ENCODE results near the gene CCSER1.
"Not testable (repeated sequence)": the region's sequence is repeated elsewhere in the genome, so short reads cannot be mapped to it uniquely, and the experiment has no call there.

The CCSER1 gene

GRCh38 chr4:91154041-91154440 is 1026.8 kb downstream of the CCSER1 start:
- not testable (repeated sequence) for DNase-seq (ENCODE audit: low read depth in 2 of 2)

- not testable (repeated sequence) for DNase-seq (ENCODE audit: low read depth in 2 of 2)
These were observed 1040.9 kb downstream of the CCSER1 start for GRCh38 chr4:91167864-91168653.

DNA sequence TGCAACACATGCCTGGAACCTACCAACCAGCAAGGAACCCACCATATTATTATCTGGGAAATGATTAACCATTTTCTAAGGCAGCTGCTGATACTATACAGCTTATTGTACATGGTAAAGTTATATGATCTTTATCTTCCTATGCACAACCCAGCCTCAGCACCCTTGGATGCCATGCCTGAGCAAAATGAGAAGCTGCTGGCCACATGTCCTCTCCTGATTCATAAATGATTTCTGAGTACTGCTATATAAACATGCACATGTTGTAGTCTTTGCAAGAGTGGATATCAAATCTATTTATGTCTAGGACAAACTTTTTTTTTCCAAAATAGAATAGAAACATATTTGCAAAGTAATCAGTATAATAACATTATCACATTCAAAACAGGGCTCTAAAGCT is 1043.6 kb downstream of the CCSER1 start:
- DNase-seq (ENCODE audit: low read depth in 2 of 2) = no peak

GRCh38 chr4:91171217-91171616 is 1044.0 kb downstream of the CCSER1 start:
- DNase-seq (ENCODE audit: low read depth in 2 of 2) = no peak

DNA sequence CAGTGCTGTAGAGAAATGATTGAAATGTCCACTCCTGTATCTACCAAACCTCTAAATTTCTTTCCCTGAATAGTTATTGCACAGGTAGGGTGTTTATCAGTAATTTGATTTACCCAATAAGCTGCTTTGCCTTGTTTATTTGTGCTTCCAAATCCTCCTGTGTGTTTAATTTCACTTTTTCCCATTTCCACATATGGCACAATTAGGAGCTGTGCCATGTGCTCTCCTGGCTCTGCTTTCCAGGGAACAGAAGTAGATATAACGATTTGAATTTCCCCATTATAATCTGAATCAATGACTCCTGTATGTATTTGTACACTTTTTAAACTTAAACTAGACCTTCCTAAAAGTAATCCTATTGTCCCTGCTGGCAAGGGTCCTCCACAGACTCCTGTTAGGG is 1057.9 kb downstream of the CCSER1 start:
- DNase-seq (ENCODE audit: low read depth in 2 of 2) = not testable (repeated sequence)

DNA sequence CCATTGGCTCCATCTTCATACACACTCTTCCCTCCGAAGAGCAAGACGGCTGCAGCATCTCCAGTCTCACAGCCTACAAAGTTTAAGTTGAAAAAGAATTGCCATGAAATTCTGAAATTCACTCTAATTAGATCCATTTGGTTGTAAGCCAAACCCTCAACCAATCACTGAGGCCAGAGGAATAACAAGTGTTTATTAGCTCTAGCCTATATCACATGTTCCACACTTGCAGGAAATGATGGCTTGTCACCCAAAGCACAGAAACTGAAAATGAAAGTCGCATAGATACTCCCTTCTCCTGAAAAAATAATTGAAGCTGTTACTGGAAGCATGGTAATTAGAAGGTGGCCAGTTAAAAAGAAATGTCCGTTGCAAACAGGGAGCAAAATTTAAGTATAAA is 1071.8 kb downstream of the CCSER1 start:
- no peak for DNase-seq (ENCODE audit: low read depth in 2 of 2)

- no peak for DNase-seq (ENCODE audit: low read depth in 2 of 2)
These were observed 1080.3 kb downstream of the CCSER1 start for GRCh38 chr4:91207535-91207934.

- no peak for DNase-seq (ENCODE audit: low read depth in 2 of 2)
These were observed 1085.0 kb downstream of the CCSER1 start for GRCh38 chr4:91212211-91212610.

GRCh38 chr4:91217831-91218403 is 1090.7 kb downstream of the CCSER1 start:
- DNase-seq (ENCODE audit: low read depth in 2 of 2) = not testable (repeated sequence)

DNA sequence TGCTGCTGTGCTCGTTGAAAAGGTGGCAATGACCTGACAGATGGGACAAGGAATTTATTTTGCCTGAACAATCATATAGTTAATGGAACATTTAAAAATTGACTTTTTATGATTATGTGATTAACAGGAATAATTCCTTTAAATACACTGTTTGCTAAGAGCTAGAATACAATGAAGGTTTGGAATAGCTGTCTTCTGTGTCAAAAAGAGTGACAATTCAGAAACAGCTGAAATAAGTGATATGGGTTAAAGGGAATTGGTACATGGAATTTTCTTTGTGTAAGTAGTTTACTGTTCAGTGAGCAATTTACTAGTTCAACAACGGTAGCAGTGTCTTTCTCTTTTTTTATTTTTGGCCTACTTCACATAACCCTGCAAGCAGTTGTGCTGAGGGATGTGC is 1093.1 kb downstream of the CCSER1 start:
- DNase-seq (ENCODE audit: low read depth in 2 of 2) = no peak

DNA sequence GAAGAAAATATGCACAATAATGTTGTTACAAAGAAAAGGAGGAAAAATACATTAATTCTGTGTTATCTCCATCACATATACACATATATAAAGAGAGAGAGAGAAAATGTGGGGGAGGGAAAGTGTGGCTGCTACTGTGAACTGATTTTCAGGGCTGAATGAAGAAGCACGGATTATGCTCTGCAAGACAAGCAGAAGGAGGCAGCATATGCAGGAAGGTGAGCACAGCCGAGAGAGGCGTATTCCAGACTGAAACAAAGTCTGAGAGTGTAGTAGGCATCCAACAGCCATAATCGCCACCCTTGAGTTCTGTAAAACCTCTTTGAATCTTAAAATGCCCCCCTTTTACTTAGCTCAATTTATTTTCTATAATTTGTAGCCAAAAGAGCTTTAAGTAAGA is 1094.8 kb downstream of the CCSER1 start:
- DNase-seq (ENCODE audit: low read depth in 2 of 2) = no peak

DNA sequence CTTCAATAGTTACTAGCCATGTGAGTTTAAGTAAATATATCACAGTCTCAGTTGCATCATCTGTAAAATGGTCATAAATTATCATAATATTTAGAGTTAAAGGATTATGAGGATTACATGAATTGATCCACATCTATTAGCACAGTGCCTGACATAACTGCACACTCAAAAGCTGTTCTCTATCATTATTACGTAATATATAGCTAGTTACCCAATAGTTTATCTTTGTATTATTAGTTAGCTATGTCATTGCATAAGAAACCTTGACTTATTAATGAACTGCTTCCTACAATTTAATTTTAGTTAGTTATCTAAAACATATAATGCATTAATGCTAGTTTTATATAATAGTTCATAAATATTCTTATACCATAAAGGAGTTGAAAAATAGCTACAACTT is 1099.7 kb downstream of the CCSER1 start:
- no peak for DNase-seq (ENCODE audit: low read depth in 2 of 2)

GRCh38 chr4:91228659-91229058 is 1101.5 kb downstream of the CCSER1 start:
- DNase-seq (ENCODE audit: low read depth in 2 of 2) = no peak

DNA sequence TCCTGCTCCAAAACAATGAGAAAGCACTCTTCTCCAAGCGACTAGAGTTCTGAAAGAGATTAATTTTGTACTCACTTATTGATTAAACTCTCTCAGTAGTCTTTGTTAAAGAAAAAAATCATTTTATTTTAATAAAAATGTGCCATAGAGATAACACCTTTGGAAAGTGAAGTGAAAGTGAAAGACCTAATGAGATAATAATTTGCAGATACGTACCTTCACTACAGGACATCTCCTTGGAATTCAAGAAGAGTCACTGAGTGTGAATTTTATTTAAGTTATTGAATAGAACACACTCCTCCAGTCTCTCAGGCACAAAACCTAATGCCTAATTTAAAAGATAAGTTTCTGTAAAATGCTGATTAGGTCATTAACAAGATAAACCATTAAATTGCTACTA is 1106.0 kb downstream of the CCSER1 start:
- DNase-seq (ENCODE audit: low read depth in 2 of 2) = no peak

DNA sequence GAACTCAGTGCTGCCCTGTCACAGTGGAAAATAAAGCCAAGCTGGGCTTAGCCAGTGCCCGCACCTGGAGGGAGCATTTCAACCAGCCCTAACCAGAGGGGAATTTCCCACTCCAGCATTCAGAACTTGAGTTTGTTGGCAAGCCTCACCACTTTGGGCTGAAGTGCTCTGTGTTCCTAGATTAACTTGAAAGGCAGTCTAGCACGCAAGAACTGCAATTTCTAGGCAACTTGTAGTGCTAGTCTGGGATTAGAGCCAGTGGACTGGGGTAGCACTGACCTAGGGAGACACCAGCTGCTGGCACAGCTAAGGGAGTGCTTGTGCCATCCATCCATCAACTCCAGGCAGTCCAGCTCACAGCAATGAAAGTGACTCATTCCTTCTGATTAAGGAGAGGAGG is 1115.9 kb downstream of the CCSER1 start:
- no peak for DNase-seq (ENCODE audit: low read depth in 2 of 2)

- DNase-seq (ENCODE audit: low read depth in 2 of 2) = no peak
These were observed 1128.8 kb downstream of the CCSER1 start for GRCh38 chr4:91256043-91256442.

DNA sequence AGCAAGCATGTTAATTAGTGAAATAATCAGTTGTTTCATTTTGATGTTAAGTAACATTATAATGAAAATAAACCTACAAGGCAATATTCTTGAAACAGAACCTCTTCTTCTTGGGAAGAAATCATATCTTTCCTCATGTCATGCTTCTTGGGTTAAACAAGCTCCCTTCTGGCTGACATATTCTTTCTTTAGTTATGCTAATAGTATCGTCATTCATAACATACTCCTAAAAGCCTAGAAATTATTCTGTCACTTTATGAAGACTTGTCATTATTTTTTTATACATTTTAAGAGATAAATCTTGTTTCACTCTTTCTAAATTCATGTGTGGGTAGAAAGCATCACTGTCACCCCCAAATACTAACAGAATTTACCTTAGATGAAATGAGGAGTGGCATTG is 1129.6 kb downstream of the CCSER1 start:
- no peak for DNase-seq (ENCODE audit: low read depth in 2 of 2)

GRCh38 chr4:91257721-91258120 is 1130.5 kb downstream of the CCSER1 start:
- DNase-seq (ENCODE audit: low read depth in 2 of 2) = no peak

- DNase-seq (ENCODE audit: low read depth in 2 of 2) = no peak
These were observed 1131.1 kb downstream of the CCSER1 start for GRCh38 chr4:91258326-91258725.

- no peak for DNase-seq (ENCODE audit: low read depth in 2 of 2)
These were observed 1140.3 kb downstream of the CCSER1 start for GRCh38 chr4:91267543-91267942.

DNA sequence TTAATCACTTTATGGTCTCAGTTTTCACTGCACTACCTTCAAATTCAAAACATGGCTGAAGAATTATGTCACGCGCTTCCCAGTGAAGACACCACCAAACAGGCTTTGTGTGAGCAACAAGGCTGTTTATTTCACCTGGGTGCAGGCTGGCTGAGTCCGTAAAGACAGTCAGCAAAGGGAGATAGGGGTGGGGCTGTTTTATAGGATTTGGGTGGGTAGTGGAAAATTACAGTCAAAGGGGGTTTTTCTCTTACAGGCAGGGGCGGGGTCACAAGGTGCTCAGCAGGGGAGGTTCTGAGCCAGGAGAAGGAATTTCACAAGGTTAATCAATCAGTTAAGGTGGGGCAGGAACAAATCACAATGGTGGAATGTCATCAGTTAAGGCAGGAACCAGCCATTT is 1141.3 kb downstream of the CCSER1 start:
- DNase-seq (ENCODE audit: low read depth in 2 of 2) = not testable (repeated sequence)

DNA sequence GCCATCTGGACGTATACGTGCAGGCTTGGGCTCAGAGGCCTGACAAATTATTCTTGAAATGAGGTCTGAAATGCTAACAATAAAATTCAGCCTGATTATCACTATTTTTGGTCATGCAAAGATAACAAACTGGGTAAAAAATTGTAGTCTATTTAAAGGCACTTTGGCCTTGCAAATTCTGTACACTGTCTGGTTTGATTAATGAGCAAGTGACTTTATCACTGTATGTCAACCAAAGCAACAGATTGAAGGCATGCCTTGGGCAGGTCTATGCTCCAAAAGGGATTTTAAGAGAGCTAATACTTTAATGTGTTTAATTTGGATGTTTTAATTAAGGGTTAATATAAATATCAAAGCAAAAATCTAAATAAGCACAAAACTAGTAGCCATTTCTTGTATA is 1141.7 kb downstream of the CCSER1 start:
- DNase-seq (ENCODE audit: low read depth in 2 of 2) = no peak

- no peak for DNase-seq (ENCODE audit: low read depth in 2 of 2)
These were observed 1152.7 kb downstream of the CCSER1 start for GRCh38 chr4:91279899-91280298.

Data from stimulated activated CD8-positive, alpha-beta memory T cell treated with anti-CD3 and anti-CD28 coated beads, Interleukin-7, amount 100 ng/mL, for 4 hours (primary cell).